GM08714 (cell line): Measurements from ENCODE around the gene GLYATL1.

ENCODE experiments used
- H3K4me3 ChIP-seq: fragments of 200-500 bp; sonication (Bioruptor generic); 2 replicates; pipeline ENCODE4 v1.5.1; 2014; ENCODE audit warnings: mild to moderate bottlenecking, low read length, inconsistent platforms
- ZNF274 ChIP-seq: IDR thresholded peaks from 2 replicates; pipeline ENCODE4 v1.6.1; 2012; ENCODE audit warnings: mild to moderate bottlenecking, low read depth, low read length

GLYATL1 gene, protein sequence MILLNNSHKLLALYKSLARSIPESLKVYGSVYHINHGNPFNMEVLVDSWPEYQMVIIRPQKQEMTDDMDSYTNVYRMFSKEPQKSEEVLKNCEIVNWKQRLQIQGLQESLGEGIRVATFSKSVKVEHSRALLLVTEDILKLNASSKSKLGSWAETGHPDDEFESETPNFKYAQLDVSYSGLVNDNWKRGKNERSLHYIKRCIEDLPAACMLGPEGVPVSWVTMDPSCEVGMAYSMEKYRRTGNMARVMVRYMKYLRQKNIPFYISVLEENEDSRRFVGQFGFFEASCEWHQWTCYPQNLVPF

DNA sequence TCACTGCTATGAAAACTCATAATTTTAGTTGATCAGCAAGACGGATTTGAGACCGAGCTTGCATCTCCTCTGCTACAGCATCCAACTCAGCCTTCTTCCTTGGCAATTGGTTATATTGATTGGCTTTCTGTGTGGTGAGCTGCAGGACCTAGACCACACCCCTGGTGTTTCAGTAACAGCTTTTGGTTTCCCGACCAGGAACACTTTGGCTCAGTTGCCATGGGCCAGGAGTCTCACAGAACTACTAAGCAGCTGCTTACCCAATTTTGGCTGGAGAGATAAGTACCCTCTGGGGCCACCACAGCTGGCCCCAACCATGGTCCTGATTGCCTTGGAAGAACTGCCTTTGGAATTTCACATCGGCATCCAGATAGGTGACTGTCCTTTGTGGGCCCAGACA, at the start of gene GLYATL1:
GLYATL1 (plus strand) TSS at position 212 of the 400 bp plus-strand sequence. CDS start 7,600 bp downstream, outside the sequence.
- no peak for TF ChIP-seq ZNF274
- H3K4me3 ChIP-seq: no peak within 1 kb of the TSS

DNA sequence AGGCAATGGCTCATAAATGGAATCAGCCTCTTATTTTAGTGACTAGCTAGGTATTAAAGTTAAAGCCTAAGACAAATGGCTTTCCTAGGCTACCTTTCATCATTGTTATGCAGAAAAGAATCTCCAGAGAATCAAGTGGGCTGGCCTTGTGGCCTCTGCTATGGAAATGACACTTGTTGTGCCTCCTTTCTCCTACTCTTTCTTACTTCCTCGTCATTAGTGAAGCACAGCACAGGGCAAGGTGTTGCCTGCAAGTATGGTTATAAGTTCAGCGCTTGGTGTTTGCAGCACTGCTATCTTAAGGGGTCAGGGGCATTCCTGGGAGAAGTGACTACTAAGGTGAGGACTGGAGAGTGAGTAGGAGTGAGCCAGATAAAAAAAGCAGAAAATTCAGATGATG, 45.4 kb upstream of the GLYATL1 start:
- no peak for TF ChIP-seq ZNF274
- no peak overlapping the region for H3K4me3 ChIP-seq

- no peak for TF ChIP-seq ZNF274
- no peak overlapping the region for H3K4me3 ChIP-seq
Observed at GRCh38 chr11:58898106-58898505, 41.2 kb upstream of the GLYATL1 start.

GRCh38 chr11:58900479-58901420, 38.5 kb upstream of the GLYATL1 start:
- H3K4me3 ChIP-seq: no peak overlapping the region
- no peak for TF ChIP-seq ZNF274

DNA sequence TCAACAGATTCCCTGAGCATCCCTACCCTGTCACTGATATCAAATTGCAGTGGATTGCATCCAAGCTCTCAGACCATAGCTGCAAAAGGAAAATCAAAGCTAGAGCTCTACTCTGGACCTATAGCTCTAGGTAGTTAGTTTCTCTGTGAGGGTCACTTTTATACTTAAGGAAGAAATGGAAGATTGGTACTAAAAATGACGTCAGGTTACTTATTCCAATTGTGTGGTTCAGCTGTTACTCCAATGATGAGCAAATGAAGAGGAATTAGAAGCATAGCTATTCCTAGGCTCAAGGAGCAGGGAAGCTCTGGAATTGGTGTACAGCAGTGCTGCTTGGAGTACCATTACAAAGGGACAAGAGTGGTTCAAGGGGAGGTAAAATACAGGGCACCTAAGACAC, 36.4 kb upstream of the GLYATL1 start:
- no peak for TF ChIP-seq ZNF274
- no peak overlapping the region for H3K4me3 ChIP-seq

DNA sequence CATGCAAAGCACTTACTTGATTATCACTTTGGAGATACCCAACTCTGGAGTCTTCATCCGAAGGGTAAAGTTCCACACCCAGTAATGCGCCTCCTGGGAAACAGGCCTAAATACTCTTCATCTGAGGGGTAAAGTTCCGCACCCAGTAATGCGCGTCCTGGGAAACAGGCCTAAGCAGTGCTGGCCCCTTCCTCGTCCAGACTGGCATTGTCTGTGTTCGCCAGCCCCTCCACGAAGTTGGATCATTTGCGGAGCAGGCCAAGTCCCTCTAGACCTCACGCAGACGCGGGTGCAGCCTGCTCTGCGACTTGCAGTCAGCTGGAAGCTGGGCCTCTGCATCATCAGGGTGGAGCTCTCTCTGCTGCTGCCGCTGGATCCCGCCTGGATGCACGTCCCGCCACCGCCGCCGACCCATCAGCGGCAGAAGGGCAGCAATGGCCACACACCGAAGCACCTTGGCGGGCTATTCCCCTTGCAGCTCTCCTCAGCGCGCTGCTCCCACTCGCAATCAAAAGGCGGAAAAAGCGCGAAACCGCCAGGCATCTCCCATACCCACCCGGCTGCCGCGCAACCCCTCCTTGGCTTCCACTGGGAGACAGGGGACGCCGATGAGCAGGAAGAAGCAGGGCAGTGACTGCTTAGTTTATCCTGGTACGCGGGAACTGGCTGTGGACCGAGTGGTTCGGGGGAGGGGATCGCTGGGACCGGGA, 34.1 kb upstream of the GLYATL1 start:
- H3K4me3 ChIP-seq: no peak overlapping the region; the same call in 1 of the 2 replicates
- no peak for TF ChIP-seq ZNF274

GRCh38 chr11:58905721-58906547, 33.4 kb upstream of the GLYATL1 start:
- no peak overlapping the region for H3K4me3 ChIP-seq
- no peak for TF ChIP-seq ZNF274

DNA sequence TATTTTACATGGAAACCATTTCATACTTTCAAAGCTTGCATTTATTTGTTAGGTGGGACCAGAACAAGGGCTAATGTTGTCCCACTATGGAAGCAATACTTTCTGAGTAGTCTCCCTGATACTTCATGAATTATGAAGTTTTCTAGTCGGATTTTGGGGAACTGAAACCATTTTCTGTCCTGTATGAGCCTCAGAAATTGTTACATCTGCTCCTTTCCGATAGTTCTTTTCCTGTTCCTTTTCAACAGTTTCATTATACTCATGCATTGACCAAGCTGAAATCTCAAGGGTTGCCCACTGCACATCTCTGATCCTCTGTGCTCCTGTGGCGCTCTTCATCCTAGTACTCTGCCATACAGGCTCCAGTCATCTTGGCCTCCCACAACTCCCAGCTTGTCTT, 31.5 kb upstream of the GLYATL1 start:
- no peak overlapping the region for H3K4me3 ChIP-seq
- no peak for TF ChIP-seq ZNF274

- TF ChIP-seq ZNF274: no peak
Observed at GRCh38 chr11:58912124-58912523, 27.2 kb upstream of the GLYATL1 start.

DNA sequence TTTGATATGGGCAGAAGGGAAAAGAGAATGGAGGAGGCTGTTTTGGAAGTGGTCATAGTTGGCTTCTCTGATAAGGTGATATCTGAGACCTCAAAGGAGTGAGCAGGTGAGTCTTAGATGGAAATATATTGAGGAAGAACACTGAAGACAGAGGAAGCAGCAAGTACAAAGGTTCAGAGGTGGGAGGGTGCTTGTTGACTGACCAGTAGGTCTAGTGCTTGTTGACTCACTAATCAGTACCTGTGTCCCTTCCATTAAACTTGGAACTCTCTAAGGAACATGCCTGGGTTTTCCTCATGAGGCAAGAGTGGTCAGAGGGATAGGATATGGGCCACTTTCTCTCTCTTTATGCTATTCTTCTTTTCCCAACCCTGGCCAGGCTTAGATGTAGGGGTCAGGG, 25.6 kb upstream of the GLYATL1 start:
- no peak overlapping the region for H3K4me3 ChIP-seq
- no peak for TF ChIP-seq ZNF274

More at GRCh38 chr11:58912124-58912523, 27.2 kb upstream of the GLYATL1 start:
- no peak overlapping the region for H3K4me3 ChIP-seq

- no peak overlapping the region for H3K4me3 ChIP-seq
- TF ChIP-seq ZNF274: no peak
Observed at GRCh38 chr11:58914821-58915543, 24.3 kb upstream of the GLYATL1 start.

DNA sequence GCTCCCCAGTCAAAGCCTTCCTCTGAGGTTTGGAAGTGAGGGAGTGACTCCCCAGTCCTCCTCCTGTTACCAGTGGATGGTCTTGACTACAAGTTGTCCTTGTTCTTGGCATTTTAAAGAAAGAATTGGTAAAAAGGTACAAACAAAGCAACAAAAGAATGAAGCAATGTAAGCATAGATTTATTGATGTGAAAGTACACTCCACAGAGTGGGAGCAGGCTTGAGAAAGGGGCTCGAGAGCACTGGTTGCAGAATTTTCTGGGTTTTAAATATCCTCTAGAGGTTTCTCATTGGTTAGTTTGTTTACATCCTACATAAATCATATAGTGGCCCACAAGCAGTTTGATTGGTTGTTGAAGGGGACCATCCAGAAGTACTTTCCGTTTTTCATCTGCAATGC, 22.7 kb upstream of the GLYATL1 start:
- no peak overlapping the region for H3K4me3 ChIP-seq
- TF ChIP-seq ZNF274: no peak
